GM13977 (cell line): ENCODE data around the gene DZIP1.
A peak's percentile ranks its signal among the peaks of the same experiment; 100 is the strongest.
"Not testable (repeated sequence)": the region's sequence is repeated elsewhere in the genome, so short reads cannot be mapped to it uniquely, and the experiment has no call there.

Source experiments
- DNase-seq: peaks from one replicate; pipeline ENCODE4 v3.0.0; 2012; ENCODE audit warnings: low spot score
- CTCF ChIP-seq: IDR thresholded peaks from 2 replicates; pipeline ENCODE4 v1.5.1; 2012; ENCODE audit warnings: mild to moderate bottlenecking, control low read depth; ENCODE audit not compliant: insufficient read depth; ENCODE audit errors: extremely low read depth, missing control alignments
- in situ Hi-C: fragments of 300-500 bp; cut with MboI; formaldehyde crosslinking; loops from one replicate; pipeline ENCODE4 v1.12.0; 2022; ENCODE audit warnings: low sequenced_read_pairs, low pct_unique_long_range_greater_than_20kb, mixed read lengths, inconsistent platforms; ENCODE audit not compliant: unreplicated experiment

The DZIP1 gene

GRCh38 chr13:95644601-95645052, at the start of gene DZIP1:
TSS of gene DZIP1 (minus strand) at chr13:95644706. CDS start at chr13:95642029, 2,677 bp downstream.
- TF ChIP-seq CTCF = no peak
- in situ Hi-C loops = no loop called here
- no peak for DNase-seq

- DNase-seq, in situ Hi-C loops: not testable (repeated sequence)
Observed at GRCh38 chr13:95690986-95691385, 46.5 kb upstream of the DZIP1 start.

GRCh38 chr13:95689582-95689926, 45.0 kb upstream of the DZIP1 start:
- in situ Hi-C loops = no loop called here
- TF ChIP-seq CTCF = no peak
- no peak for DNase-seq

- DNase-seq, in situ Hi-C loops: not testable (repeated sequence)
Observed at GRCh38 chr13:95684960-95685359, 40.5 kb upstream of the DZIP1 start.

GRCh38 chr13:95684418-95684817, 39.9 kb upstream of the DZIP1 start:
- in situ Hi-C loops = no loop called here
- no peak for TF ChIP-seq CTCF
- peak; percentile 0 for DNase-seq

GRCh38 chr13:95679722-95680121, 35.2 kb upstream of the DZIP1 start:
- DNase-seq = no peak
- in situ Hi-C loops = no loop called here
- no peak for TF ChIP-seq CTCF

GRCh38 chr13:95678967-95679366, 34.5 kb upstream of the DZIP1 start:
- DNase-seq = no peak
- in situ Hi-C loops = no loop called here

More at GRCh38 chr13:95678967-95679366, 34.5 kb upstream of the DZIP1 start:
- no peak for TF ChIP-seq CTCF
